ENCODE results near the gene TNNC1.

DNA sequence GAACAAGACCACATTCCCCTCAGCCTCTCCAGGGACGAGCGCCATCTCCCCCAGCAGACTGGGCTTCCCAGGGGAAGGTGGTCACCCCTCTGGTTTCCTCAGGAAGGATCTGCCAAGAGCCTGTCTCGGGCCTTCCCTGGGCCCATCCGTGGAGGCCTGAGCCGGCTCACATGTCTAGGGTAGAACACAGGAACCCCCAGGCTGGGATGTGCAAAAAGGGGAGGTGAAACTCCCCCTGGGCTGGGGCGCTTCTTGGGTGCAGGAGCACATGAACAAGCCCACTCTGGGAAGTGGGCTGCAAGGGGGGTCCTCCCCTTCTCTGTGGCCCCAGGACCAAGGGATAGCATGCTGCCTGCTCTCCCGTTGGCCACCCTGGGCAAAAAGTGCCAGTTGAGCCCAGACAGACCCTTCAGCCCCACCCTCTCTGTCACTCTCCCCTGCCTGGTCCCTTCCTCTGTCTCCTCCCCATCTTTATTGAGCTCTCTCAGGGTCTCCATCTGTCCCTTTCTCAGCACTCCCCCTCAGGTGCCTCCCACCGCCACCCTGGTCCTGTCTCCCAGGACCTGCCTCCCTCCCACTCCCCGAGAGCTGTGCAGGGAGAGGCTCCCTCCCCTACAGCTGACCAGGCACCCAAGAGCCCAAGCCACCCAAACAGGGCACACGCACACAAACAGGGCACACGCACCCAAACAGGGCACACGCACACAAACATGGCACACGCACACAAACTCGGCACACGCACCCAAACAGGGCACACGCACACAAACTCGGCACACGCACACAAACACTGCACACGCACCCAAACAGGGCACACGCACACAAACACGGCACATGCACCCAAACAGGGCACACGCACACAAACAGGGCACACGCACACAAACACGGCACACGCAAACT, 9.8 kb downstream of the TNNC1 start:
- TF ChIP-seq, protein P1, sequence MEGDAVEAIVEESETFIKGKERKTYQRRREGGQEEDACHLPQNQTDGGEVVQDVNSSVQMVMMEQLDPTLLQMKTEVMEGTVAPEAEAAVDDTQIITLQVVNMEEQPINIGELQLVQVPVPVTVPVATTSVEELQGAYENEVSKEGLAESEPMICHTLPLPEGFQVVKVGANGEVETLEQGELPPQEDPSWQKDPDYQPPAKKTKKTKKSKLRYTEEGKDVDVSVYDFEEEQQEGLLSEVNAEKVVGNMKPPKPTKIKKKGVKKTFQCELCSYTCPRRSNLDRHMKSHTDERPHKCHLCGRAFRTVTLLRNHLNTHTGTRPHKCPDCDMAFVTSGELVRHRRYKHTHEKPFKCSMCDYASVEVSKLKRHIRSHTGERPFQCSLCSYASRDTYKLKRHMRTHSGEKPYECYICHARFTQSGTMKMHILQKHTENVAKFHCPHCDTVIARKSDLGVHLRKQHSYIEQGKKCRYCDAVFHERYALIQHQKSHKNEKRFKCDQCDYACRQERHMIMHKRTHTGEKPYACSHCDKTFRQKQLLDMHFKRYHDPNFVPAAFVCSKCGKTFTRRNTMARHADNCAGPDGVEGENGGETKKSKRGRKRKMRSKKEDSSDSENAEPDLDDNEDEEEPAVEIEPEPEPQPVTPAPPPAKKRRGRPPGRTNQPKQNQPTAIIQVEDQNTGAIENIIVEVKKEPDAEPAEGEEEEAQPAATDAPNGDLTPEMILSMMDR (IDR thresholded peaks at IDR 0.05): no peak
- TF ChIP-seq POLR2AphosphoS5 (IDR thresholded peaks at IDR 0.05) (no peak), POLR2A (IDR thresholded peaks at IDR 0.05) (no peak)

Measured in breast epithelium (tissue), 3 donors.